Measurements from ENCODE around the gene ST8SIA5. TPM values are rescaled to one million over a fixed set of nuclear protein-coding genes. Genes with fewer than 3 reads are reported as not detected.

ST8SIA5 gene
- total RNA-seq, 1 donor = under 0.01 TPM

GRCh38 chr18:46736135-46736534, 20.7 kb downstream of the ST8SIA5 start:
- Histone ChIP-seq H3K4me3 (ENCODE audit: insufficient read depth, low read length) (no peak overlapping the region), H3K27ac (ENCODE audit: low read depth, low read length) (no peak overlapping the region), H3K4me2 (ENCODE audit: insufficient read depth, low read length) (no peak overlapping the region), H2AFZ (ENCODE audit: low read length) (no peak overlapping the region), H3K9me3 (ENCODE audit: low read depth, low read length) (no peaks in the 10 kb centered on the region), H4K20me1 (ENCODE audit: insufficient read depth, low read length) (no peaks in the 10 kb centered on the region), H3K4me1 (ENCODE audit: insufficient read depth, low read length) (no peaks in the 10 kb centered on the region), H3K79me2 (ENCODE audit: insufficient read depth, low read length) (no peaks in the 10 kb centered on the region), H3K36me3 (ENCODE audit: insufficient read depth, low read length) (no peaks in the 10 kb centered on the region), H3K27me3 (ENCODE audit: insufficient read depth, low read length) (no peaks in the 10 kb centered on the region)
- no peak for TF ChIP-seq CTCF (IDR thresholded peaks at IDR 0.05; ENCODE audit: extremely low read depth, low read depth, low read length)
- no peak for DNase-seq (ENCODE audit: insufficient read length, low spot score, missing footprints)

- Histone ChIP-seq H2AFZ (ENCODE audit: low read length) (no peak overlapping the region), H3K4me1 (ENCODE audit: insufficient read depth, low read length) (no peaks in the 10 kb centered on the region), H3K79me2 (ENCODE audit: insufficient read depth, low read length) (no peaks in the 10 kb centered on the region), H3K36me3 (ENCODE audit: insufficient read depth, low read length) (no peaks in the 10 kb centered on the region), H3K9me3 (ENCODE audit: low read depth, low read length) (peaks cover 1% of the 10 kb centered on the region), H3K27ac (ENCODE audit: low read depth, low read length) (no peak overlapping the region), H3K27me3 (ENCODE audit: insufficient read depth, low read length) (no peaks in the 10 kb centered on the region), H3K4me2 (ENCODE audit: insufficient read depth, low read length) (no peak overlapping the region), H4K20me1 (ENCODE audit: insufficient read depth, low read length) (no peaks in the 10 kb centered on the region), H3K4me3 (ENCODE audit: insufficient read depth, low read length) (no peak overlapping the region)
- DNase-seq (ENCODE audit: insufficient read length, low spot score, missing footprints) = no peak
- no peak for TF ChIP-seq CTCF (IDR thresholded peaks at IDR 0.05; ENCODE audit: extremely low read depth, low read depth, low read length)
Observed at GRCh38 chr18:46734981-46735380, 21.9 kb downstream of the ST8SIA5 start.

GRCh38 chr18:46733872-46734271, 23.0 kb downstream of the ST8SIA5 start:
- H3K9me3 ChIP-seq (ENCODE audit: low read depth, low read length) = peaks cover 7% of the 10 kb centered on the region
- no peak overlapping the region for H3K4me2 ChIP-seq (ENCODE audit: insufficient read depth, low read length)
- no peaks in the 10 kb centered on the region for H3K36me3 ChIP-seq (ENCODE audit: insufficient read depth, low read length)
- H4K20me1 ChIP-seq (ENCODE audit: insufficient read depth, low read length) = no peaks in the 10 kb centered on the region
- no peak overlapping the region for H2AFZ ChIP-seq (ENCODE audit: low read length)
- DNase-seq (ENCODE audit: insufficient read length, low spot score, missing footprints) = no peak
- no peaks in the 10 kb centered on the region for H3K4me1 ChIP-seq (ENCODE audit: insufficient read depth, low read length)
- H3K27me3 ChIP-seq (ENCODE audit: insufficient read depth, low read length) = no peaks in the 10 kb centered on the region
- no peaks in the 10 kb centered on the region for H3K79me2 ChIP-seq (ENCODE audit: insufficient read depth, low read length)
- no peak for TF ChIP-seq CTCF (IDR thresholded peaks at IDR 0.05; ENCODE audit: extremely low read depth, low read depth, low read length)
- no peak overlapping the region for H3K4me3 ChIP-seq (ENCODE audit: insufficient read depth, low read length)
- no peak overlapping the region for H3K27ac ChIP-seq (ENCODE audit: low read depth, low read length)

GRCh38 chr18:46732801-46733200, 24.1 kb downstream of the ST8SIA5 start:
- TF ChIP-seq CTCF (IDR thresholded peaks at IDR 0.05; ENCODE audit: extremely low read depth, low read depth, low read length) = no peak
- H3K27ac ChIP-seq (ENCODE audit: low read depth, low read length) = no peak overlapping the region
- no peaks in the 10 kb centered on the region for H3K36me3 ChIP-seq (ENCODE audit: insufficient read depth, low read length)
- no peaks in the 10 kb centered on the region for H3K27me3 ChIP-seq (ENCODE audit: insufficient read depth, low read length)
- H3K9me3 ChIP-seq (ENCODE audit: low read depth, low read length) = peaks cover 7% of the 10 kb centered on the region
- H3K79me2 ChIP-seq (ENCODE audit: insufficient read depth, low read length) = no peaks in the 10 kb centered on the region
- no peak for DNase-seq (ENCODE audit: insufficient read length, low spot score, missing footprints)
- H3K4me2 ChIP-seq (ENCODE audit: insufficient read depth, low read length) = no peak overlapping the region
- no peaks in the 10 kb centered on the region for H3K4me1 ChIP-seq (ENCODE audit: insufficient read depth, low read length)
- no peaks in the 10 kb centered on the region for H4K20me1 ChIP-seq (ENCODE audit: insufficient read depth, low read length)
- no peak overlapping the region for H3K4me3 ChIP-seq (ENCODE audit: insufficient read depth, low read length)
- H2AFZ ChIP-seq (ENCODE audit: low read length) = no peak overlapping the region
